ENCODE results near the gene PRKCQ.

- no peak for TF ChIP-seq CTCF (IDR thresholded peaks at IDR 0.05; ENCODE audit: borderline replicate concordance, extremely low read depth, low read length, poor library complexity, severe bottlenecking)
- no peak for TF ChIP-seq EZH2 (IDR thresholded peaks at IDR 0.05; ENCODE audit: borderline replicate concordance, low read depth, low read length, severe bottlenecking)
Measured at GRCh38 chr10:6461961-6462360, 118.1 kb downstream of the PRKCQ start.
